GM12865 (cell line): ENCODE data around the gene OPN1MW.
"Not testable (repeated sequence)": the region's sequence is repeated elsewhere in the genome, so short reads cannot be mapped to it uniquely, and the experiment has no call there.

ENCODE experiments used
- DNase-seq: peaks from one replicate; pipeline ENCODE4 v3.0.0; 2010; ENCODE audit warnings: low read depth
- H3K4me3 ChIP-seq: 2 replicates; pipeline ENCODE4 v1.5.1; 2011; ENCODE audit warnings: mild to moderate bottlenecking, low read depth, low read length, control low read depth

OPN1MW gene

GRCh38 chrX:154225292-154225691, 42.9 kb downstream of the OPN1MW start:
- not testable (repeated sequence) for DNase-seq, H3K4me3 ChIP-seq

GRCh38 chrX:154226706-154227105, 44.3 kb downstream of the OPN1MW start:
- DNase-seq, H3K4me3 ChIP-seq: not testable (repeated sequence)

DNA sequence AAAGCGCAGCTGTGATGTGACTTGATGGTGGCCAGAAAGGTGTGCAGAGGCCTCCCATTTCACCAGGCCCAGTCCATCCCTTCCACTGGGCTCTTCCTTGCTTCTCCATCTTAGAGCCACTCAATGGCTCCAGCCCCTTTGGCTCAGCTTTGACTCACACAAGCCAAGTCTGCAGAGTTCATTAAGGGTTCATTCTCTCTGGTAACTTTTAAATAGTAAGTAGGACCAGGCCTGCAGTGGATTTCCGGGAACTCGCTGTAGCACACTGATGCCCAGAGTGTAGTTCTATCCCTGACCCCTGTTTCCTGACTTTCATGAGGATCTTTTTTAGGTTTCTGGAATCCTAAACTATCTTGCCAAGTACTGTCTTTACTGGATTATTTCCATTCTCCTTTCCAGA, 49.0 kb downstream of the OPN1MW start:
- H3K4me3 ChIP-seq, DNase-seq: not testable (repeated sequence)

- not testable (repeated sequence) for DNase-seq, H3K4me3 ChIP-seq
Observed at GRCh38 chrX:154233620-154234019, 51.2 kb downstream of the OPN1MW start.

- not testable (repeated sequence) for H3K4me3 ChIP-seq, DNase-seq
Observed at GRCh38 chrX:154238939-154239559, 56.7 kb downstream of the OPN1MW start.

DNA sequence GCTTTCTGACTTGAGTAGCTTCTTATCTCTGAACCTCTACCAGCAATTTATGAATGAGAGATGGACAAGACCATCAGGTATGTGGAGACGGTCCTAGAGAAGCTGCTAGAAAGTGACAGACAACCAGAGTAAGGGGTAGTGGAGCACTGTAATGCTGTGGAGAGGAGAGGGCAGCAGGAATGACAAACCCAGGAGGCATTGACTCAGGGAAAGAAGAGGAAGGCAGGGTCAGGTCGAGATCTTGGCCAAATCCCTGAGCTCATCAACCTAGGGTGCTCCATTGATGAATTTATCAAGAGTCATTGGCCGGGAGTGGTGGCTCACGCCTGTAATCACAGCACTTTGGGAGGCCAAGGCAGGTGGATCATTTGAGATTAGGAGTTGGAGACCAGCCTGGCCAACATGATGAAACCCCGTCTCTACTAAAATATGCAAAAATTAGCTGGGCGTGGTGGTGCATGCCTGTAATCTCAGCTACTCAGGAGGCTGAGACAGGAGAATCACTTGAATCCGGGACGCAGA, 57.6 kb downstream of the OPN1MW start:
- not testable (repeated sequence) for H3K4me3 ChIP-seq, DNase-seq
